HL-60 (cell line): Measurements from ENCODE around the gene TFB1M.

ENCODE experiments used
- POLR2AphosphoS5 ChIP-seq: IDR thresholded peaks from 2 replicates; pipeline ENCODE4 v1.6.1; 2012; ENCODE audit warnings: low read depth
- TF ChIP-seq, protein P1 (sequence below): IDR thresholded peaks from one replicate; pipeline ENCODE4 v1.5.1; 2011; ENCODE audit warnings: low read length, control low read depth, inconsistent platforms; ENCODE audit not compliant: insufficient read depth
- TF ChIP-seq, protein P2 (sequence below): IDR thresholded peaks from 2 replicates; pipeline ENCODE4 v1.6.1; 2012; ENCODE audit warnings: low read depth; ENCODE audit not compliant: insufficient replicate concordance

DNA sequence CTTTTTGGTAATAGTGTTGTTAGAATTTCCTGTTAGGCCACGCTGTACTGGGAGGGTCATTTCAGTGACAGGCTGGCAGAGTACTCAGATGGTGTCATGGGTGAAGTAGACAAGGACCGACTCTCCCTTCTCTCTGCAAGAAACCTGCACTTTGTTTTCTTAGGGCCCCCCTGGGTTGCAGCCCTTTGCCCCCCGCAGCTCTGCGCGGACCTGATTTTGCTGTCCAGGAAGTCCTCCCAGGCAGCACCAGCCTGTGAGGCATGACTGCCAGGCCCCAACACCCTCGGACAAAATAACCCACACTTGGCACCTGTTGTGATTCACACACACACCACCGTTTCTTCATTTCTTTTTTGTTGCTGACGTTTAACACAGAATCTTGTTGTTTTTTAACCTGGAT is 72.3 kb downstream of the TFB1M start:
- TF ChIP-seq, protein P1, sequence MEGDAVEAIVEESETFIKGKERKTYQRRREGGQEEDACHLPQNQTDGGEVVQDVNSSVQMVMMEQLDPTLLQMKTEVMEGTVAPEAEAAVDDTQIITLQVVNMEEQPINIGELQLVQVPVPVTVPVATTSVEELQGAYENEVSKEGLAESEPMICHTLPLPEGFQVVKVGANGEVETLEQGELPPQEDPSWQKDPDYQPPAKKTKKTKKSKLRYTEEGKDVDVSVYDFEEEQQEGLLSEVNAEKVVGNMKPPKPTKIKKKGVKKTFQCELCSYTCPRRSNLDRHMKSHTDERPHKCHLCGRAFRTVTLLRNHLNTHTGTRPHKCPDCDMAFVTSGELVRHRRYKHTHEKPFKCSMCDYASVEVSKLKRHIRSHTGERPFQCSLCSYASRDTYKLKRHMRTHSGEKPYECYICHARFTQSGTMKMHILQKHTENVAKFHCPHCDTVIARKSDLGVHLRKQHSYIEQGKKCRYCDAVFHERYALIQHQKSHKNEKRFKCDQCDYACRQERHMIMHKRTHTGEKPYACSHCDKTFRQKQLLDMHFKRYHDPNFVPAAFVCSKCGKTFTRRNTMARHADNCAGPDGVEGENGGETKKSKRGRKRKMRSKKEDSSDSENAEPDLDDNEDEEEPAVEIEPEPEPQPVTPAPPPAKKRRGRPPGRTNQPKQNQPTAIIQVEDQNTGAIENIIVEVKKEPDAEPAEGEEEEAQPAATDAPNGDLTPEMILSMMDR, result no peak
- TF ChIP-seq POLR2AphosphoS5, result no peak
- TF ChIP-seq, protein P2, sequence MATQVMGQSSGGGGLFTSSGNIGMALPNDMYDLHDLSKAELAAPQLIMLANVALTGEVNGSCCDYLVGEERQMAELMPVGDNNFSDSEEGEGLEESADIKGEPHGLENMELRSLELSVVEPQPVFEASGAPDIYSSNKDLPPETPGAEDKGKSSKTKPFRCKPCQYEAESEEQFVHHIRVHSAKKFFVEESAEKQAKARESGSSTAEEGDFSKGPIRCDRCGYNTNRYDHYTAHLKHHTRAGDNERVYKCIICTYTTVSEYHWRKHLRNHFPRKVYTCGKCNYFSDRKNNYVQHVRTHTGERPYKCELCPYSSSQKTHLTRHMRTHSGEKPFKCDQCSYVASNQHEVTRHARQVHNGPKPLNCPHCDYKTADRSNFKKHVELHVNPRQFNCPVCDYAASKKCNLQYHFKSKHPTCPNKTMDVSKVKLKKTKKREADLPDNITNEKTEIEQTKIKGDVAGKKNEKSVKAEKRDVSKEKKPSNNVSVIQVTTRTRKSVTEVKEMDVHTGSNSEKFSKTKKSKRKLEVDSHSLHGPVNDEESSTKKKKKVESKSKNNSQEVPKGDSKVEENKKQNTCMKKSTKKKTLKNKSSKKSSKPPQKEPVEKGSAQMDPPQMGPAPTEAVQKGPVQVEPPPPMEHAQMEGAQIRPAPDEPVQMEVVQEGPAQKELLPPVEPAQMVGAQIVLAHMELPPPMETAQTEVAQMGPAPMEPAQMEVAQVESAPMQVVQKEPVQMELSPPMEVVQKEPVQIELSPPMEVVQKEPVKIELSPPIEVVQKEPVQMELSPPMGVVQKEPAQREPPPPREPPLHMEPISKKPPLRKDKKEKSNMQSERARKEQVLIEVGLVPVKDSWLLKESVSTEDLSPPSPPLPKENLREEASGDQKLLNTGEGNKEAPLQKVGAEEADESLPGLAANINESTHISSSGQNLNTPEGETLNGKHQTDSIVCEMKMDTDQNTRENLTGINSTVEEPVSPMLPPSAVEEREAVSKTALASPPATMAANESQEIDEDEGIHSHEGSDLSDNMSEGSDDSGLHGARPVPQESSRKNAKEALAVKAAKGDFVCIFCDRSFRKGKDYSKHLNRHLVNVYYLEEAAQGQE, result no peak
